WTC11 (cell line): ENCODE measurements around the gene TM9SF1.

Experiments
- CTCF ChIP-seq: fragments of 200-600 bp; IDR thresholded peaks from 2 replicates; pipeline ENCODE4 v1.8.0; 2022; ENCODE audit warnings: antibody characterized with exemption
- FOXP1 ChIP-seq: sonication (generic); formaldehyde crosslinking; IDR thresholded peaks from 2 replicates; pipeline ENCODE4 v1.8.0; 2022; ENCODE audit warnings: missing genetic modification reagents, mild to moderate bottlenecking, moderate library complexity, borderline replicate concordance
- IRF1 ChIP-seq: sonication (generic); formaldehyde crosslinking; IDR thresholded peaks from 2 replicates; pipeline ENCODE4 v1.8.0; 2023; ENCODE audit warnings: missing genetic modification reagents
- PRDM15 ChIP-seq: sonication (generic); formaldehyde crosslinking; IDR thresholded peaks from 2 replicates; pipeline ENCODE4 v1.8.0; 2022; ENCODE audit warnings: missing genetic modification reagents

- no peak for TF ChIP-seq CTCF
- no peak for TF ChIP-seq FOXP1 (CRISPR knock-in tag)
- TF ChIP-seq IRF1 (CRISPR knock-in tag), result no peak
- TF ChIP-seq PRDM15 (CRISPR knock-in tag), result no peak
Measured at GRCh38 chr14:24183014-24183481, 12.2 kb downstream of the TM9SF1 start.
